EL (cell line): ENCODE data around the gene CD52.
A peak's percentile ranks its signal among the peaks of the same experiment; 100 is the strongest.

Source experiments
- DNase-seq: peaks from one replicate; pipeline ENCODE4 v3.0.0-alpha.2; 2016

Gene CD52

GRCh38 chr1:26335774-26336476 lies 18.2 kb downstream of the CD52 start:
- no peak for DNase-seq

- peak; percentile 66 for DNase-seq
Measured at GRCh38 chr1:26336477-26337205, 18.9 kb downstream of the CD52 start.

- no peak for DNase-seq
Measured at GRCh38 chr1:26337206-26337535, 19.4 kb downstream of the CD52 start.

GRCh38 chr1:26337625-26338024 lies 19.9 kb downstream of the CD52 start:
- DNase-seq = no peak

GRCh38 chr1:26338670-26339069 lies 20.9 kb downstream of the CD52 start:
- no peak for DNase-seq

- no peak for DNase-seq
Measured at GRCh38 chr1:26340047-26340481, 22.3 kb downstream of the CD52 start.

GRCh38 chr1:26344147-26344920 lies 26.6 kb downstream of the CD52 start:
- no peak for DNase-seq

- DNase-seq = no peak
Measured at GRCh38 chr1:26345718-26346117, 28.0 kb downstream of the CD52 start.

GRCh38 chr1:26346274-26347033 lies 28.7 kb downstream of the CD52 start:
- no peak for DNase-seq

- peak; percentile 98 for DNase-seq
Measured at GRCh38 chr1:26349188-26349876, 31.6 kb downstream of the CD52 start.

GRCh38 chr1:26349877-26350244 lies 32.1 kb downstream of the CD52 start:
- no peak for DNase-seq

- DNase-seq = no peak
Measured at GRCh38 chr1:26350343-26350700, 32.6 kb downstream of the CD52 start.

GRCh38 chr1:26350701-26351589 lies 33.2 kb downstream of the CD52 start:
- peak; percentile 84 for DNase-seq

GRCh38 chr1:26351590-26352337 lies 34.0 kb downstream of the CD52 start:
- DNase-seq = peak; percentile 79

- DNase-seq = no peak
Measured at GRCh38 chr1:26352338-26352679, 34.6 kb downstream of the CD52 start.

- no peak for DNase-seq
Measured at GRCh38 chr1:26353210-26353859, 35.6 kb downstream of the CD52 start.

- no peak for DNase-seq
Measured at GRCh38 chr1:26353976-26354820, 36.4 kb downstream of the CD52 start, which contains the start of gene CRYBG2. Gene CRYBG2 (minus strand): TSS chr1:26354130. CDS start chr1:26346657, 7,473 bp downstream.

GRCh38 chr1:26354972-26355371 lies 37.2 kb downstream of the CD52 start:
- no peak for DNase-seq

- no peak for DNase-seq
Measured at GRCh38 chr1:26356106-26356505, 38.3 kb downstream of the CD52 start.
